IMR-90 (cell line): Measurements from ENCODE around the gene TBX20. TPM values are rescaled to one million over a fixed set of nuclear protein-coding genes. Genes with fewer than 3 reads are reported as not detected.
"Not testable (repeated sequence)": the region's sequence is repeated elsewhere in the genome, so short reads cannot be mapped to it uniquely, and the experiment has no call there.

Experiments used
- ATAC-seq: fragments of 200-7000 bp; cut with Tn5 transposase; 2 replicates; pipeline ENCODE4 v1.9.1; 2020; ENCODE audit warnings: low read depth, mild to moderate bottlenecking, moderate library complexity
- BruUV-seq: library from RNA; stranded (reverse); fragments of 400-500 nt; replicated peaks from 2 replicates; lab custom pipeline; 2021; lab: Mats Ljungman, UMichigan
- CTCF ChIA-PET: fragments of 300-600 bp; formaldehyde crosslinking; extraction: SDS; loops from one replicate; lab custom pipeline; 2021; ENCODE audit warnings: antibody characterized with exemption; lab: Yijun Ruan, JAX
- POLR2A ChIA-PET: fragments of 300-600 bp; sonication (Branson Sonifier 250); formaldehyde crosslinking; loops from one replicate; lab custom pipeline; 2022; ENCODE audit warnings: antibody characterized with exemption; ENCODE audit not compliant: unreplicated experiment; lab: Charles Lee
- DNase-seq: peaks from one replicate; pipeline ENCODE4 v3.0.0; 2013
- H2AFZ ChIP-seq: replicated peaks from 2 replicates; pipeline ENCODE3; 2013; ENCODE audit warnings: low read length, mild to moderate bottlenecking; ENCODE audit not compliant: poor library complexity
- H2AK5ac ChIP-seq: 2 replicates; pipeline ENCODE4 v1.6.1; 2013; ENCODE audit warnings: low read depth, low read length, inconsistent platforms
- H2AK9ac ChIP-seq: replicated peaks from 2 replicates; pipeline ENCODE3; 2013; ENCODE audit warnings: mild to moderate bottlenecking, low read depth, low read length, moderate library complexity; ENCODE audit not compliant: poor library complexity
- H2BK120ac ChIP-seq: 2 replicates; pipeline ENCODE4 v1.6.1; 2013; ENCODE audit warnings: low read depth, low read length, inconsistent platforms
- H2BK15ac ChIP-seq: 3 replicates; pipeline ENCODE4 v1.6.1; 2013; ENCODE audit warnings: low read depth, low read length, inconsistent platforms
- H2BK20ac ChIP-seq: 2 replicates; pipeline ENCODE4 v1.6.1; 2013; ENCODE audit warnings: low read depth, mild to moderate bottlenecking, inconsistent platforms, low read length, moderate library complexity
- H2BK5ac ChIP-seq: 2 replicates; pipeline ENCODE4 v1.6.1; 2013; ENCODE audit warnings: mild to moderate bottlenecking, low read depth, low read length, inconsistent platforms; ENCODE audit not compliant: poor library complexity, severe bottlenecking
- H3K14ac ChIP-seq: replicated peaks from 2 replicates; pipeline ENCODE4 v1.6.1; 2013; ENCODE audit warnings: low read depth, low read length, inconsistent platforms
- H3K18ac ChIP-seq: 2 replicates; pipeline ENCODE4 v1.6.1; 2013; ENCODE audit warnings: low read depth, low read length, control low read depth
- H3K23ac ChIP-seq: 2 replicates; pipeline ENCODE4 v1.6.1; 2013; ENCODE audit warnings: low read depth, low read length, inconsistent platforms
- H3K27ac ChIP-seq: 2 replicates; pipeline ENCODE4 v1.5.1; 2013; ENCODE audit warnings: mild to moderate bottlenecking, control low read depth, low read length; ENCODE audit not compliant: insufficient read depth
- H3K27me3 ChIP-seq: 2 replicates; pipeline ENCODE4 v1.6.1; 2013; ENCODE audit warnings: low read length; ENCODE audit not compliant: control insufficient read depth, insufficient read depth
- H3K36me3 ChIP-seq: 2 replicates; pipeline ENCODE4 v1.6.1; 2013; ENCODE audit warnings: low read length, mixed read lengths; ENCODE audit not compliant: control insufficient read depth, insufficient read depth
- H3K4ac ChIP-seq: 2 replicates; pipeline ENCODE4 v1.6.1; 2013; ENCODE audit warnings: low read depth, low read length, inconsistent platforms
- H3K4me1 ChIP-seq: 2 replicates; pipeline ENCODE4 v1.6.1; 2013; ENCODE audit warnings: low read length, mixed read lengths; ENCODE audit not compliant: control insufficient read depth, insufficient read depth
- H3K4me2 ChIP-seq: 2 replicates; pipeline ENCODE4 v1.6.1; 2013; ENCODE audit warnings: low read depth, mild to moderate bottlenecking, control low read depth, low read length, moderate library complexity
- H3K4me3 ChIP-seq: 2 replicates; pipeline ENCODE4 v1.5.1; 2013; ENCODE audit warnings: low read depth, mild to moderate bottlenecking, control low read depth, low read length, moderate library complexity; ENCODE audit not compliant: insufficient read depth
- H3K56ac ChIP-seq: 2 replicates; pipeline ENCODE4 v1.6.1; 2013; ENCODE audit warnings: low read length, inconsistent platforms; ENCODE audit not compliant: insufficient read depth; ENCODE audit errors: extremely low read depth
- H3K79me1 ChIP-seq, 2 experiments: 2 replicates each; pipeline ENCODE4 v1.6.1; 2013; ENCODE audit warnings: low read length in 2 of 2, inconsistent platforms in 1 of 2, low read depth in 1 of 2
- H3K9ac ChIP-seq: 2 replicates; pipeline ENCODE4 v1.6.1; 2013; ENCODE audit warnings: low read depth, low read length, control low read depth
- H3K9me1 ChIP-seq: 2 replicates; pipeline ENCODE4 v1.6.1; 2013; ENCODE audit warnings: low read length, inconsistent platforms; ENCODE audit not compliant: insufficient read depth
- H3K9me3 ChIP-seq: 2 replicates; pipeline ENCODE4 v1.6.1; 2013; ENCODE audit warnings: low read length; ENCODE audit not compliant: control insufficient read depth, insufficient read depth
- H4K20me1 ChIP-seq: 2 replicates; pipeline ENCODE4 v1.6.1; 2013; ENCODE audit warnings: low read length, inconsistent platforms; ENCODE audit not compliant: insufficient read depth
- H4K5ac ChIP-seq: 2 replicates; pipeline ENCODE4 v1.6.1; 2013; ENCODE audit warnings: mild to moderate bottlenecking, low read depth, low read length, control low read depth
- H4K8ac ChIP-seq, 2 experiments: 2 replicates each; pipeline ENCODE4 v1.6.1; 2013; ENCODE audit warnings: low read depth in 2 of 2, low read length in 2 of 2, control low read depth in 1 of 2, inconsistent platforms in 1 of 2
- H4K91ac ChIP-seq: 2 replicates; pipeline ENCODE4 v1.6.1; 2013; ENCODE audit warnings: low read depth, low read length, inconsistent platforms; ENCODE audit not compliant: insufficient read depth
- WGBS, 2 experiments: methylation state at CpG; one replicate each; pipeline versions ENCODE4 v1.1.5 to v1.1.7; 2013; ENCODE audit warnings: missing lambda C conversion rate in 2 of 2; ENCODE audit not compliant: insufficient read length in 1 of 2; ENCODE audit errors: extremely low coverage in 2 of 2; 5-methylcytosine and 5-hydroxymethylcytosine counted together
- dilution Hi-C: fragments of 300-500 bp; cut with HindIII; formaldehyde crosslinking; loops from one replicate; pipeline ENCODE4 v1.14.3; 2018; ENCODE audit warnings: low sequenced_read_pairs; ENCODE audit not compliant: unreplicated experiment
- in situ Hi-C: fragments of 300-500 bp; cut with MboI; formaldehyde crosslinking; loops from 3 replicates; pipeline ENCODE4 v1.14.3; 2019; ENCODE audit warnings: low sequenced_read_pairs, inconsistent platforms, mixed read lengths
- intact Hi-C: fragments of 100-400 bp; cut with micrococcal nuclease; formaldehyde crosslinking; loops from 2 replicates; pipeline ENCODE4 v1.10.0; 2022
- polyA plus RNA-seq, 3 experiments: library from polyadenylated mRNA; depleted of rRNA; stranded (reverse); fragments of >200 nt; gene quantifications; 2 replicates each; pipeline ENCODE4 v1.2.3, GENCODE V29; 2012; ENCODE audit warnings: low replicate concordance in 1 of 3
- total RNA-seq: library from RNA; depleted of rRNA; stranded (reverse); fragments of >200 nt; gene quantifications from 2 replicates; pipeline ENCODE4 v1.2.3, GENCODE V29; 2012

The TBX20 gene
- total and polyA plus RNA-seq, 2 of the 4 experiments (the other 2 are of a cell fraction), result 0.15 to 0.36 TPM

DNA sequence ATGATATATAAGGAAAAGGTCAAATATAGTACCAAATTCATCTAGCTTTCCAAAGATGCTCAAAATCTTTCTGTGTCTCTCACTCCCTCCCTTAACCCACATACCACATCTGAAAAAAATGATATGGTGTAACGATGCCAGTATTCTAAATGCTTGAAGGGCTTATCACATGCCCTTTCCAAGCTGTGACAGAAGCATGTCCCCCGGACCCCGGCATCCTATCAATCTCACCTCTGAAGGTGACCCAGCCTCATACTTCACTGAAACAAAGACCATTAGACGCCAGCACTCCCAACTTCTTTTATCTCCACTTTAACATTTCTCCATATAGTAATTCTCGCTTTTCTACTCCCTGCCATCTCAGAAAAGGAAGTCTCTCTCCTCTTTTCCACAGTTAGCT is 68.9 kb downstream of the TBX20 start:
- H3K79me1 ChIP-seq, H3K4me1 ChIP-seq, dilution Hi-C loops, H4K8ac ChIP-seq, H4K91ac ChIP-seq, H4K20me1 ChIP-seq, H3K4me3 ChIP-seq, H3K9ac ChIP-seq, H2BK5ac ChIP-seq, BruUV-seq, CTCF ChIA-PET, H3K4me2 ChIP-seq, H3K23ac ChIP-seq, H3K14ac ChIP-seq, H2BK120ac ChIP-seq, H2AFZ ChIP-seq, H2AK5ac ChIP-seq, POLR2A ChIA-PET, H2BK15ac ChIP-seq, H3K9me1 ChIP-seq, H3K27me3 ChIP-seq, H3K4ac ChIP-seq, H3K9me3 ChIP-seq, ATAC-seq, H3K56ac ChIP-seq, in situ Hi-C loops, H3K18ac ChIP-seq, H3K27ac ChIP-seq, DNase-seq, H2BK20ac ChIP-seq, H4K5ac ChIP-seq, H3K36me3 ChIP-seq, H2AK9ac ChIP-seq: not testable (repeated sequence)
- no CpG with 5 or more reads among the region's 5 CpGs for WGBS, 2 experiments
- intact Hi-C loops, result loop anchor here (10.0 kb wide), 1 partner anchor 790 kb away; no protein-coding TSS in a partner anchor

DNA sequence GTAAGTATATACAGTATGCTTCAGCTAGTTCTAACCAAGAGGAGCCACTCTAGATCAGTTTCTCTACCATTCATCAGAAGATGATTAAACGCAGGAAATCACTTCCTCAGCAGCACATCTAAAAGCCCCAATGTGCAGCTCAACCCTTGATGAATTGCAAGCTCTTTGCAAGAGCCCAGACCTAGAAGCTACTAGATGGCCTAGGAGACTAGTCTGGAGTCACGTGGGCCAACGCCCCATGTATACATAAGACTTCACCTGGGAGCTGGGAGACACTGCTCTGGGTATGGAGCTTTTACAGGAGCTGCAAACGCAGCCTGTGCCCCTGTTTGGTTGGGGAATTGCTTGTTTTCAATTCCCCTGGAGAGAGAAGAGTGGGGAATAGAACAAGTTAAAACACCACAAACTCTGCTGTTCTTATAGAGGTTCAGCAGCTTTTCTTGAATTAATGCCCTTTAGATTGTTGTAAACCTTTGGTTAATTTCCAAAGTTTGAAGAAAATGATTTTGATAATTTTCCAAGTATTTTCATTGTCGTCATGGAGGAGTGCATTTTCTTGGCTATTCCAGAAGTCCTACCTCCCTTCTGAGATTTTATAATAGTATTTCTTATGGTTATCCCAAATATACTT is 69.9 kb downstream of the TBX20 start:
- H3K9me1 ChIP-seq, H2BK120ac ChIP-seq, H3K27ac ChIP-seq, H4K91ac ChIP-seq, H3K4me2 ChIP-seq, H3K4me1 ChIP-seq, H4K20me1 ChIP-seq, H4K5ac ChIP-seq, POLR2A ChIA-PET, H3K14ac ChIP-seq, in situ Hi-C loops, H3K36me3 ChIP-seq, H3K4me3 ChIP-seq, H3K18ac ChIP-seq, H3K23ac ChIP-seq, H3K9me3 ChIP-seq, dilution Hi-C loops, ATAC-seq, H2AK5ac ChIP-seq, H3K56ac ChIP-seq, H2BK20ac ChIP-seq, H4K8ac ChIP-seq, H3K27me3 ChIP-seq, H2BK5ac ChIP-seq, H3K4ac ChIP-seq, H2AK9ac ChIP-seq, H3K9ac ChIP-seq, H3K79me1 ChIP-seq, H2AFZ ChIP-seq, DNase-seq, H2BK15ac ChIP-seq, BruUV-seq: not testable (repeated sequence)
- intact Hi-C loops, result loop anchor here (10.0 kb wide), 1 partner anchor 791 kb away; no protein-coding TSS in a partner anchor
- WGBS, 2 experiments, result no CpG with 5 or more reads among the region's 5 CpGs
- CTCF ChIA-PET, result interaction anchor here (0.6 kb wide), 1 partner anchor 403 kb away, joined by 3 read pairs; no protein-coding TSS in a partner anchor
